NCI-H2029 treated with DMSO at 0.1 percent for 48 hours (cell line): ENCODE results near the gene MAP2K6.
A peak's percentile ranks its signal among the peaks of the same experiment; 100 is the strongest.
"Not testable (repeated sequence)": the region's sequence is repeated elsewhere in the genome, so short reads cannot be mapped to it uniquely, and the experiment has no call there.

Experiments used
- DNase-seq: peaks from one replicate; lab custom pipeline; 2025; lab: John Stamatoyannopoulos, UW

The MAP2K6 gene

GRCh38 chr17:69457603-69458002 is 43.1 kb downstream of the MAP2K6 start:
- DNase-seq, result no peak

GRCh38 chr17:69460963-69461922 is 46.7 kb downstream of the MAP2K6 start:
- no peak for DNase-seq

- DNase-seq, result no peak
Measured at GRCh38 chr17:69461951-69462369, 47.5 kb downstream of the MAP2K6 start.

GRCh38 chr17:69462882-69463281 is 48.4 kb downstream of the MAP2K6 start:
- DNase-seq, result no peak

GRCh38 chr17:69466451-69466850 is 52.0 kb downstream of the MAP2K6 start:
- DNase-seq, result no peak

- no peak for DNase-seq
Measured at GRCh38 chr17:69466905-69467667, 52.6 kb downstream of the MAP2K6 start.

GRCh38 chr17:69468207-69468606 is 53.7 kb downstream of the MAP2K6 start:
- DNase-seq, result no peak

GRCh38 chr17:69470702-69471101 is 56.2 kb downstream of the MAP2K6 start:
- no peak for DNase-seq

GRCh38 chr17:69471406-69471805 is 56.9 kb downstream of the MAP2K6 start:
- no peak for DNase-seq

- DNase-seq, result no peak
Measured at GRCh38 chr17:69473841-69474831, 59.6 kb downstream of the MAP2K6 start.

GRCh38 chr17:69477204-69477902 is 62.9 kb downstream of the MAP2K6 start:
- DNase-seq, result no peak

- no peak for DNase-seq
Measured at GRCh38 chr17:69477903-69478266, 63.4 kb downstream of the MAP2K6 start.

GRCh38 chr17:69478916-69479315 is 64.4 kb downstream of the MAP2K6 start:
- no peak for DNase-seq

- not testable (repeated sequence) for DNase-seq
Measured at GRCh38 chr17:69479756-69480155, 65.3 kb downstream of the MAP2K6 start.

- DNase-seq, result no peak
Measured at GRCh38 chr17:69480245-69480644, 65.7 kb downstream of the MAP2K6 start.

GRCh38 chr17:69485251-69485661 is 70.8 kb downstream of the MAP2K6 start:
- no peak for DNase-seq

- DNase-seq, result peak; percentile 57
Measured at GRCh38 chr17:69485901-69486643, 71.6 kb downstream of the MAP2K6 start.

- DNase-seq, result no peak
Measured at GRCh38 chr17:69486779-69487637, 72.5 kb downstream of the MAP2K6 start.

- no peak for DNase-seq
Measured at GRCh38 chr17:69489313-69489712, 74.8 kb downstream of the MAP2K6 start.
